D721Med (cell line): Measurements from ENCODE around the gene CCDC30.

Experiments
- DNase-seq: peaks from one replicate; pipeline ENCODE4 v3.0.0; 2011; ENCODE audit warnings: low spot score; ENCODE audit not compliant: insufficient read length
- FAIRE-seq: peaks from 2 replicates; lab custom pipeline; 2011; peaks lifted over from hg19 to GRCh38; lab: Jason Lieb, UNC
- CTCF ChIP-seq: IDR thresholded peaks from 2 replicates; pipeline ENCODE4 v1.5.1; 2012; ENCODE audit warnings: mild to moderate bottlenecking, control low read depth; ENCODE audit not compliant: insufficient read depth; ENCODE audit errors: missing control alignments

CCDC30 gene

GRCh38 chr1:42669936-42670335, 206.8 kb downstream of the CCDC30 start:
- no peak for TF ChIP-seq CTCF
- FAIRE-seq, result no peak
- DNase-seq, result no peak

GRCh38 chr1:42670425-42670824, 207.3 kb downstream of the CCDC30 start:
- DNase-seq (no peak), FAIRE-seq (no peak)
- TF ChIP-seq CTCF, result no peak

- FAIRE-seq (no peak), DNase-seq (no peak)
- no peak for TF ChIP-seq CTCF
Measured at GRCh38 chr1:42674214-42674613, 211.1 kb downstream of the CCDC30 start.

GRCh38 chr1:42674682-42675081, 211.6 kb downstream of the CCDC30 start:
- no peak for TF ChIP-seq CTCF
- FAIRE-seq (no peak), DNase-seq (no peak)

- TF ChIP-seq CTCF, result no peak
- FAIRE-seq, result no peak
Measured at GRCh38 chr1:42675467-42675866, 212.4 kb downstream of the CCDC30 start.

GRCh38 chr1:42676534-42677087, 213.5 kb downstream of the CCDC30 start:
- no peak for FAIRE-seq
- no peak for TF ChIP-seq CTCF
- no peak for DNase-seq

More at GRCh38 chr1:42675467-42675866, 212.4 kb downstream of the CCDC30 start:
- no peak for DNase-seq

- FAIRE-seq (no peak), DNase-seq (no peak)
- TF ChIP-seq CTCF, result no peak
Measured at GRCh38 chr1:42679364-42679983, 216.4 kb downstream of the CCDC30 start.
